Thyroid gland (tissue), 4 donors: Measurements from ENCODE around the gene MKNK2.

Experiments
- CTCF ChIP-seq, 6 experiments: fragments of 200-600 bp in 3 of 6; fragments of 450-650 bp in 3 of 6; sonication (generic) in 3 of 6; IDR thresholded peaks; one replicate each; pipeline ENCODE4 v1.5.1; 2016 to 2019; ENCODE audit warnings: antibody characterized with exemption in 6 of 6, mild to moderate bottlenecking in 2 of 6, inconsistent platforms in 1 of 6, moderate library complexity in 1 of 6
- POLR2A ChIP-seq, 2 donors: fragments of 450-650 bp; IDR thresholded peaks; one replicate each; pipeline ENCODE4 v1.6.1; 2017; ENCODE audit warnings: antibody characterized with exemption in 2 of 2, mild to moderate bottlenecking in 2 of 2, moderate library complexity in 1 of 2

- TF ChIP-seq CTCF (IDR thresholded peaks at IDR 0.05) (no peak), POLR2A (IDR thresholded peaks at IDR 0.05) (no peak)
Measured at GRCh38 chr19:2057484-2058469, 6.7 kb upstream of the MKNK2 start.
